ENCODE results near the gene SLC16A2.
"Not testable (repeated sequence)": the region's sequence is repeated elsewhere in the genome, so short reads cannot be mapped to it uniquely, and the experiment has no call there.

The SLC16A2 gene

GRCh38 chrX:74509989-74510388 lies 88.7 kb downstream of the SLC16A2 start:
- DNase-seq = no peak

GRCh38 chrX:74510401-74510800 lies 89.1 kb downstream of the SLC16A2 start:
- DNase-seq = no peak

DNA sequence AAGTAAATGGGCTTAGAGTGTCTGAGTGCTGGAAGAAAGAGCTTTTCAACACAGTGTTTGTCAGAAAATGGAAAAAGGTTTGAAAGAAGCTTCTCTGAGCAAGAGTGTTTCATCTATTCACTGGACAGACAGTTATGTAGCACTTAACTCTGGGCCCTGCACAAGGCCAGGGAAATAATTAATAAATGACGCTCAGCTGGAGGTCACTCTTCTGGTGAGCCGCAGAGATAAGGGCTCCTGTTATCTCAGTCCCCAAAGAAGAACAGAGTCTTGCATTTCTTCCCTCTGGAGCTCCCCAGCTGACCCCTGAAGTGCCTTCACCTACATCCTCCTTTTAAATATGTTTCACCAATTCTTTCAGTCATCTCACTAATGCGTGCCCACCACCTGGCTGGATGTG lies 90.4 kb downstream of the SLC16A2 start:
- no peak for DNase-seq

DNA sequence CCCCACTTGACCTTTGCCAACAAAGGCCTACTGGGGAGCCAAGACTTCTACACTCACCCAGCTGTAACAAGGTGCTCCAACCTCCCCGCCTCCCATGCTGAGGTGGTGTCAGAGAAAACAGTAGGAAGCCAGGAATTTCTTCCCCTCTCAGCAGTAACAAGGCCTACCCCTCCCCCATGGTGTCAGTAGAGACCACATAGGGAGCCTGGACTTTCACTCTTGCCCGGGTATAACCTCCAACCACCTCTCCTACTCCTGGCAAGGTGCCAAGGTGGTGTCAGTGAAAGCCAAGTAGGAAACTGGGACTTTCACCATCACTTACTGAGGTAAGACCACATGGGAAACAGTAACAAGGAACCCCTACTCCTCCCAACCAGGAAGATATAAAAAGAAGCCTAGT lies 93.1 kb downstream of the SLC16A2 start:
- no peak for DNase-seq

DNA sequence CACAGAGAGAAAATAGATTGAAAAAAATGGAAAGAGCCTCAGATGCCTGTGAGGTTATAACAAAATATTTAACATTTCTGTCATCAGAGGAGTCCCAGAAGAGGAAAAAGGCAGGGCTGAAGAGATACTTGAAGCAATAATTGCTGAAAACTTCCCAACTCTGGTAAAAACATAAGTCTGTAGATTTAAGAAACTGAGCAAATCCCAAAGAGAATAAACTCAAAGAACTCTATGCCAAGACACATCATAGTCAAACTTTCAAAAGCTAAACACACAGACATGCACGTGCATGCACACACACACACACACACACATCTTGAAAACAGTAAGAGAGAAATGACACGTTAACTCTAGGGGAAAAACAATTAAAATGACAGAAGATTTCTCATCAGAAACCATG lies 94.1 kb downstream of the SLC16A2 start:
- no peak for DNase-seq

- not testable (repeated sequence) for DNase-seq
These were observed 94.7 kb downstream of the SLC16A2 start for GRCh38 chrX:74516013-74516412.

- no peak for DNase-seq
These were observed 98.6 kb downstream of the SLC16A2 start for GRCh38 chrX:74519870-74520269.

DNA sequence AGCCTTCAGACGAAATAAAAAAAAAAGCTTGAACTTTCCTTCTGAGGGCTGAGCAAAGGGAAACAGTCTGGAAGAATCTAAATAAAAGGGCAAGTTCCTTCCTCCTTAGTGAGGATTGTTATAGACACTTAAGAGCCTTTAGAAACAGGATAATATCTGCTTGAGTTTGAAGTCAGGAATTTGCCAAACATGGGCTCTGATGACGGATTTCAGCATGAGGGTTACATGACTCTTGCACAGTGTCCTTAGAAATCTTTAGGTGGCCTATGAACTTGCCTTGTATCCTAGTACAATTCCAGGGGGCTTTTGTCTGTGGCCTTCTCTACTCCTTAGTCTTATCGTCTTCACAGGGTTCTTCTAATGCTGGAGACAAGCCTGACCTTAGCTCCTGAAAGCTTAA lies 99.0 kb downstream of the SLC16A2 start:
- no peak for DNase-seq

DNA sequence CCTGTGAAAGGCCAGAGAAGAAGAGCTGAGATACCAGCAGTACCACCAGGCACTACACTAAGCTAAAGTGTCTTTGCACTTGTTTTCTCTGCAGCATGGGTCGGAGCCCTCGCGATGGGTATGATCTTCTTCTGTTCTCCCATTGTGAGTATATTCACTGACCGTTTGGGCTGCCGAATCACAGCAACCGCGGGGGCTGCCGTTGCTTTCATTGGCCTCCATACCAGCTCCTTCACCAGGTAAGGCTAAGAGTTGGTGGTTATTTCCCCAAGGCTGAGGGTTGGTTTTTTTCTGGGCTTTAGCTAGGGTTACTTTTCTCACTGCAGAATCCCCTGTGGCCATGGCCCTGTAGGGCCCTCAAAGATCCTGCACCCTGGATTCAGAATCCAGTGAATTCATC lies 99.6 kb downstream of the SLC16A2 start:
- no peak for DNase-seq

GRCh38 chrX:74521961-74522751 lies 100.9 kb downstream of the SLC16A2 start:
- DNase-seq = no peak

DNA sequence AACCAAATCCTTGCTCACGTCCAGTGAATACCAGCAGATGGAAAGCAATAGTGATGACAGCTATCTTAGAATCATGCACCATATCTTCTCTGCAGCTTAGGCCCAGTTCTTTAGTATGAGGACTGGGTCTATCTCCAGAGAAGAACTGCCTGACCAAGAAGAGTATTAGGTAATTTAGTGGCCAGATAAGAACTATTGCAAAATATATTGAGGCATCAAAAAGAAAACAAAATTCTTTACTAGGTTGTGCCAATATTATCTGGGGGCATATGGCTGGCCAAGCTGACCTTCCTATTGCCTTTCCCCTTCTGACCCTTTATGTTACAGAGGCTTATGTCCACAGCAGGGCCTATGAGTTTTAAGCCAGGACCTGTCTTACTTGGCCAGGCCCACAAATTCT lies 101.9 kb downstream of the SLC16A2 start:
- DNase-seq = no peak

- DNase-seq = no peak
These were observed 102.8 kb downstream of the SLC16A2 start for GRCh38 chrX:74523870-74524735.

DNA sequence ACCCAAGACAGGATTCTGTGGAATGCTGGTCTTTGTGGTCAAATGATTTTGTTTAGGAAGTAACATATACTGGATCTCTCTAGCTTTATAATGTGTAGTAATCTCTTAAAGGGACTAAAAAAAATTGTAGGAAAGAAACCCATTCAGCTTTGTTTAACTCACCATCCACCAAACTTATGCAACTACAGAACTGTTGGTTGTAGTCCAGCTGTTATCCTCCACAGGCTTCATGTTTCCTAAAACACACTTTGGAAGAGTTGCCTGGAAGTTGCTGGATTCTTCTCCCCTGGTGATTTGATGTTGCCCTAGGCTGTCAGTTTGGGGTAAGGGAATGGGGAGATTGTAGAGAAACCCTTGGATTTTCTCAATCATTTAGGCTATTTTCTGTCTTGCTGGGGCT lies 103.8 kb downstream of the SLC16A2 start:
- DNase-seq = no peak

DNA sequence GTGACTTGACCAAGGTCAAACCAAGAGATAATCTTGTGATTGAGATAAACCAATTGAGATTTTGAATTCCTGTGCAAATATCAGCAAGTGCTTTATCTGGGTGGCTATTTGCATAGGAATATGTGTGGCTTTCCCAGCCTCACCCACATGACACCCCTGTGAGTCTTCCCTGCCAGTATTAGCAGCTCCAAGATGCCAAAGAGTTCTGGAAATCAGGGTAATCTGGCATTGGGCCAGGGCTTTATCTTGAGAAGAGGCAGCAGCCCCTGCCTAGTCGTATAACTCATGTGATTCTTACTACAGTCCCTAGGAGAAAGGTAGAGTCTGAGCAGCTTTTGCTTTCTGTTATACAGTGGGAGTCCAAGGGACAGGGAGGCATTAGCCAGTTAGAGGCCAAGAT lies 105.5 kb downstream of the SLC16A2 start:
- DNase-seq = no peak

DNA sequence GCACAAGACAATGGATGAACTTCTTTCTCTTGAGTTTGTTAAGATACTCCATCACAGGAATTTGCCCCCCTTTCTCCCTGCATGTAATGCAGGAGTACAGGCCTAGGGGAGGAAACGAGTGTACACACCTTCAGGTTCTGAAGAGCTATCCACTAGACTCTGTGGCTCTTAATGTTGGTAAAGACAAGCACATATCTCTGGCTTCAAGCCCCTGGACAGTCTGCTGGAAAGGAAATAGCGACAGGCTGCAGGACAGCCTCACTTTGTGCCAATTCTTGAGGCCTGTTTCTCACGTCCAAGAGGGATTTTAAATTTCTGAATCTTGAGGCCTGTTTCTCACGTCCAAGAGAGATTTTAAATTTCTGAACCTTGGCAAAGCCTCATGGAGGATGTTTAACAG lies 106.1 kb downstream of the SLC16A2 start:
- no peak for DNase-seq

DNA sequence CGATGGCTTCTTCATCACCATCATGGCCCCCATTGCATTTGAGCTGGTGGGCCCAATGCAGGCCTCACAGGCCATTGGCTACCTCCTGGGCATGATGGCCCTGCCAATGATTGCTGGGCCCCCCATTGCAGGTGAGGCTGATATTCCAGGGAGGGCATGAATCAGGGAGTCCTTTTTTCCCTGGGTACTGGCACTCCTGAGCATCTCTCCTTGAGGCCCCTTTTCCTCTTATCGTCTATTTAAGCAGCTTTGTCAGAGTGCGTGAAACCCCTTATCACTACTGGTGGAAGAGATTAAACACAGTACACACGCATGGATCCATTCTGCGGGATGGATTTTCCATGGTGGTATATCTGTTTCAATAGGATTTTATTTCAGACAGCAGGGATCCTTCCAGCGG lies 108.0 kb downstream of the SLC16A2 start:
- DNase-seq = no peak

GRCh38 chrX:74531081-74531480 lies 109.8 kb downstream of the SLC16A2 start:
- no peak for DNase-seq

GRCh38 chrX:74534569-74535038 lies 113.3 kb downstream of the SLC16A2 start:
- no peak for DNase-seq

GRCh38 chrX:74535086-74535407 lies 113.8 kb downstream of the SLC16A2 start:
- no peak for DNase-seq

DNA sequence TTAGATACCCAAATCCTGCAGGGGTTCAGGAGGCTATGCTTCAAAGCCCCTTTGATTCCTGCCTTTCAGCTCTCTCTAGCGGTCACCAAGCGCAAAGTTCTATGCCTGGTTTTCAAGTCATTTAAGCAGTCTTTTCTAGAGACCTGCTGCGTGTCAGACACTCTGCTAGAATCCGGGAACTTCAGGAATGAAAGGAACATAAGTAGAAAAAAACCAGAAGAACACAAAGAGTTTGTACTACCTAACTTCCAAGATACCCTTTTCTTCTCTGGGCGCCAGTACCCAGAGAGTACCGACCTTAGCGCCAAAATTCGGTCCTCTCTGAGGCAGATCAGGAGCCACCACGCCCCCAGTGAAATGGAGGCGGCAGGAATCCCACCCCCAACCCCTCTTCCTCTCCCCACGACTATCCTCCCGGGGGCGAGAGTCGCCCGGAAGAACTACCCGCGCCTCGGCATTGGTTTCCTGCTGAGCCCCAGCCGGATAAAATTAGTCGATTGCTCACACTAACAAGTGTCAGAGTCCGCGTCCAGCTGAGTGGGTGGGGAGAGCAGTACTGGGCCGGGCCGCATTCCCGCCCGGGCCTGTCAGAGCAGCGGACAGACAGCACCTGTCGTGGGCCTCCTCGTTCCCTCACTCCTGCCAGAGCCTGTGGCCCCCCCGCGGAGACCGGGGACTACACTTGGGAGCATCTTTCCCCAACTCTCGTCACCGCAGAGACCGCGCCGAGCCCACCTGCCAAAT lies 114.3 kb downstream of the SLC16A2 start:
- peak; percentile 17 for DNase-seq

DNA sequence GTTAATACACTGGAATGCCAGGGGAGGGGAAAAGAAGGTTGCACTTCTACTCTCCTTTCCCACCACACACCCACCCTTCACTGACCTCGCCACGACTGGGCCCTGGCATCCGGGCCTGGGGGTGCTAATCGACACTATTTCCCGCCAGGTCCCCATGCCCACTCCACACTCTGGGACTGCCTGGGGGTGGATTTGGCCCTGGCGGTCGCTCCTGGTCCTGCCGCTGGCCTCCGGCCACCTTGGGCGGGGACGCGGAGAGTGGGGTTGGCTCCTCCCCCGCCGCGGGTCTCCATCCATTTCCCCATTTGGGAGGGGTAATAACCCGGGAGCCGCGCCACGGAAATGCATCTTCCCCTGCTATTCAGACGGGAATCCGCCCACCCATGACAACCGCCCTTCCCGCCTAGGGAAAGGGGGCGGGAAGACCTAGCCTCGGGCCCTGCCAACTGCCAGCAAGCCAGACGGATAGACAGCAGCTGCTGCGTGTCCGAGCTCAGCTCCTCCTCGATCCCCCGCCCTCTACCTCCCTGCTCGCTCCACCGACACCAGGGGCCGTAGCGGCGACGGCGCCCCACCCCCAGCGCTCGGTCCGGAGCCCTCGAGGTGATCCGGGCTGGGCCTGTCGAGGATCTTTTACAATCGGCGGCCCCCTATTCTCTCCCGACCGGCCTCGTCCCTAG lies 115.0 kb downstream of the SLC16A2 start:
- peak; percentile 24 for DNase-seq

DNA sequence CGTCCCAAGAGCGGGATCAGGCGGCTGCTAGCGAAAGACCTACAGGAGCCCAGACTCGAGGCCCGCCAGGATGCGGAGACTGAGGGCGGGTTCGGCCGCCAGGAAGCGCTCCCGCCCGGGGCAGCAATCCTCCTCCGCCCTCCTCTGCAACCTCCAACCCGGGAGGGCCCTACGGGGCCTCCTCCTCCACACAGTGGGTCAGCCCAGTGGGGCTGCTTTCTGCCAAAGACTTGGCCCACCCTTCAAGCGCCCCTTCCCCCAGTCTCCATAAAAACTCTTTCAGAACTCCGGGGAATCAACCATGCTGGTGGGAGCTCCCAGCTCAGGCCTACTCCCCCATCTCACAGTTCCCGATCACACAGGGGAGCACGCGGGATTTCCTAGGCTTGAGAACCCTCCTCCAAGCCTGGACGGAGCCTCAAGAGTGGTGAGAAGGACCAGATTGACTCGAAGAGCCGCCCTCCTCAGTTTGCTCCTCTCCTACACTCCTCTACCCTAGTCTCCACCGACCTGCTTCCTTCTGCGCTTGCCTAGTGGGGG lies 115.6 kb downstream of the SLC16A2 start:
- no peak for DNase-seq
